GM23248 (cell line): Measurements from ENCODE around the gene PRODH2.

Experiments
- EZH2 ChIP-seq: fragments of 200-600 bp; sonication (generic); IDR thresholded peaks from 2 replicates; pipeline ENCODE4 v1.6.1; 2018; ENCODE audit warnings: antibody characterized with exemption, mild to moderate bottlenecking; ENCODE audit not compliant: insufficient read depth, poor library complexity, severe bottlenecking
- EZH2phosphoT487 ChIP-seq: fragments of 200-600 bp; sonication (generic); IDR thresholded peaks from 2 replicates; pipeline ENCODE4 v1.6.1; 2018; ENCODE audit warnings: antibody characterized with exemption, moderate library complexity, mild to moderate bottlenecking, low read depth; ENCODE audit not compliant: insufficient read depth

DNA sequence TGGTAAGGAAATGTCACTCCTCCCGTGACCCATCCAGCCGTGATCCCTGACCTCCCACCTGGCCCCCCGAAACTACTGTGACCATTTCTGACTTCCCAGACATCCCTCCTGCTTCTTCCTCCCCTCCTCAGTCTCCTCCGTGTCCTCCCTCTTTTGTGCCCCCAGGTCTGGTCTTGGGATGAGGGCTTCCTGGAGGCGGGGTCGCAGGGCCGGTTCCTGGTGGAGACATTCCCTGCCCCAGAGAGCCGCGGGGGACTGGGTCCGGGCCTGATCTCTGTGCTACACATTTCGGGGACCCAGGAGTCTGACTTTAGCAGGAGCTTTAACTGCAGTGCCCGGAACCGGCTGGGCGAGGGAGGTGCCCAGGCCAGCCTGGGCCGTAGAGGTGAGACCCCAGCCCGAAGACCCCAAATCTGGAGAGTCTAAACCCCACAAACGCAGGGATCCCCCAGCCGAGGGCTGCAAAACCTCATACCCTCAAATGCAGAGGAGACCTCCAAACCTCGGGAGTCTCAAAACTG is 49.1 kb upstream of the PRODH2 start:
- TF ChIP-seq EZH2, result no peak
- no peak for TF ChIP-seq EZH2phosphoT487
